Heart left ventricle (tissue), 16 donors: Measurements from ENCODE around the gene TUT4. TPM values are rescaled to one million over a fixed set of nuclear protein-coding genes. Genes with fewer than 3 reads are reported as not detected.

Source experiments
- ATAC-seq, 4 donors: fragments of 200-7000 bp; cut with Tn5 transposase; one replicate each; pipeline ENCODE4 v1.9.1; 2020 to 2022; ENCODE audit warnings: moderate library complexity in 4 of 4, mild to moderate bottlenecking in 3 of 4, moderate number of reproducible peaks in 1 of 4
- DNase-seq, 5 donors: peaks; one replicate each; pipeline ENCODE4 v3.0.0-alpha.2; 2020
- H3K27ac ChIP-seq, 12 donors: fragments of 200-600 bp; sonication (generic) in 4 of 12; one replicate each; pipeline versions ENCODE4 v1.5.0 to v1.8.0; 2016 to 2022; ENCODE audit warnings: mild to moderate bottlenecking in 2 of 12
- H3K27me3 ChIP-seq, 9 donors: fragments of 200-600 bp; sonication (generic) in 2 of 9; one replicate each; pipeline versions ENCODE4 v1.5.1 to v1.8.0; 2016 to 2022; ENCODE audit warnings: mild to moderate bottlenecking in 3 of 9
- H3K36me3 ChIP-seq, 9 donors: fragments of 200-600 bp; sonication (generic) in 2 of 9; one replicate each; pipeline versions ENCODE4 v1.5.0 to v1.8.0; 2018 to 2022; ENCODE audit warnings: mild to moderate bottlenecking in 2 of 9
- H3K4me1 ChIP-seq, 12 donors: fragments of 200-600 bp; sonication (generic) in 4 of 12; one replicate each; pipeline versions ENCODE4 v1.5.0 to v1.8.0; 2016 to 2022; ENCODE audit warnings: mild to moderate bottlenecking in 3 of 12
- H3K4me3 ChIP-seq, 12 donors: fragments of 200-600 bp; sonication (generic) in 4 of 12; one replicate each; pipeline versions ENCODE4 v1.5.0 to v1.8.0; 2017 to 2022; ENCODE audit warnings: mild to moderate bottlenecking in 9 of 12, moderate library complexity in 4 of 12
- H3K9me3 ChIP-seq, 12 donors: fragments of 200-600 bp; sonication (generic) in 4 of 12; one replicate each; pipeline versions ENCODE4 v1.5.0 to v1.8.0; 2016 to 2022; ENCODE audit warnings: mild to moderate bottlenecking in 1 of 12
- CTCF ChIP-seq, 12 donors: fragments of 200-600 bp; sonication (generic) in 4 of 12; IDR thresholded peaks; one replicate each; pipeline versions ENCODE4 v1.5.0 to v1.8.0; 2018 to 2022; ENCODE audit warnings: antibody characterized with exemption in 12 of 12, mild to moderate bottlenecking in 5 of 12
- POLR2A ChIP-seq, 2 donors: fragments of 450-650 bp; IDR thresholded peaks; one replicate each; pipeline ENCODE4 v1.6.1; 2017; ENCODE audit warnings: antibody characterized with exemption in 2 of 2, mild to moderate bottlenecking in 2 of 2, moderate library complexity in 2 of 2
- WGBS, 4 donors: extraction: QIAGEN DNeasy Blood & Tissue Kit in 2 of 4; methylation state at CpG; one replicate each; pipeline versions ENCODE4 v1.1.5 to v1.1.7; 2013 to 2018; 5-methylcytosine and 5-hydroxymethylcytosine counted together
- intact Hi-C, 10 donors: fragments of 100-400 bp; cut with DNase I; formaldehyde crosslinking; loops; one replicate each; pipeline versions ENCODE4 v1.11.1 to v1.14.2; 2022
- polyA plus RNA-seq, 2 donors: library from polyadenylated mRNA; stranded (reverse); fragments of 200-250 nt; gene quantifications; one replicate each; pipeline ENCODE4 v1.2.3, GENCODE V29; 2013
- total RNA-seq, 9 donors: library from RNA; depleted of rRNA in 2 of 9; stranded (reverse); fragments of >200 nt in 2 of 9; fragmentation: NEBNext Ultra II Directional in 3 of 9; extraction: Animal tissue kit (Norgen Biotek cat#: 25700) in 3 of 9; gene quantifications; one replicate each; pipeline versions ENCODE4 v1.1.0 to v1.2.4, GENCODE V29; 2016 to 2023
- donor health status: ischemic (EF 13 %, LVEDD 7.1; RV severe dilation, severe dysfunction).
- donor health status: healthy with polysubstance abuse.
- donor health status: DM: no; HTN: yes; CAD: no.
- donor health status: DM: no; HTN: no; CAD: no.
- donor health status: ischemic (EF 25% LVEDD 6.9; RV normal size, moderate dysfunction).
- donor health status: ischemic (EF 25% LVEDD 5.7; RV mildly dilated, moderate dysfunction).
- donor health status: healthy.
- donor health status: DM: yes; HTN: yes; CAD: no.
- donor health status: ischemic (EF 35%, LVEDD 5.7; RV mildly dilated, moderate dysfunction).
- donor health status: nonischemic (EF 11% LVEDD 7.7; RV severe dilation, severe dysfunction).
- donor health status: DM: yes; HTN: yes; CAD: no.
- donor health status: PGD.
- donor health status: ischemic (EF 29% LVEDD 5.4; RV normal size, mild dysfunction).
- donor health status: nonischemic (EF 23%, LVEDD 6.1; RV moderate dilation, normal function).

The TUT4 gene
- total and polyA plus RNA-seq, 11 donors = 14.8 to 43.8 (median 30.4) TPM

DNA sequence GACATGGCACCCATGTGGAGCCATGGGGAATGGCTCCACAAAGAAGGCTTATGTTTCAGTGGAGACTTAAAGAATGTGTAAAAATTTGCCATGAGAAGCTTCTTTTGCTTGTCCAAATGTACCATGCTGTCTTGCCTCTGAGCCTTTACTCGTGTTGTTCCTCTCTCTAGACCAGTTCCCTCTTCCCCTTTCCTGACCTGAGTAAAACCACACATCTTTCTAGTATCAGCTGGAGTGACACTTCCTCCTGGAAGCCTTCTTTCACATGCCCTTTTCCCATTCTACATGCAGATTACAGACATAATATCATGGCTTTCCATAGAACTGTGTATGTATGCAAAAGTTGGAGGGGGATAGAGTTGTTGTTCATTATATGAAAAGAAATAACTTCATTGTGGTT lies 35.6 kb upstream of the TUT4 start:
- TF ChIP-seq POLR2A (IDR thresholded peaks at IDR 0.05) = no peak
- no peak for TF ChIP-seq CTCF (IDR thresholded peaks at IDR 0.05)
- Histone ChIP-seq H3K4me3 (no peak overlapping the region), H3K27me3 (no peaks in the 10 kb centered on the region), H3K4me1 (peaks cover 0 to 9% (median 0%) of the 10 kb centered on the region in 12 donors), H3K36me3 (no peaks in the 10 kb centered on the region), H3K9me3 (no peaks in the 10 kb centered on the region), H3K27ac (no peak overlapping the region)
- DNase-seq = no peak
- no peak for ATAC-seq
- intact Hi-C loops = no loop called here
- WGBS, 4 donors = 66 to 74% (median 69%) methylated on average over 1 of the region's 1 CpG

- no peaks in the 10 kb centered on the region for H3K27me3 ChIP-seq
- H3K4me1 ChIP-seq = peaks cover 0 to 8% (median 0%) of the 10 kb centered on the region in 12 donors
- intact Hi-C loops = no loop called here
- ATAC-seq (no peak), DNase-seq (no peak)
- TF ChIP-seq POLR2A (IDR thresholded peaks at IDR 0.05) (no peak), CTCF (IDR thresholded peaks at IDR 0.05) (no peak)
- no peaks in the 10 kb centered on the region for H3K36me3 ChIP-seq
- H3K27ac ChIP-seq = no peak overlapping the region
- no peak overlapping the region for H3K4me3 ChIP-seq
- no peaks in the 10 kb centered on the region for H3K9me3 ChIP-seq
These were observed 35.1 kb upstream of the TUT4 start for GRCh38 chr1:52588027-52588426.

DNA sequence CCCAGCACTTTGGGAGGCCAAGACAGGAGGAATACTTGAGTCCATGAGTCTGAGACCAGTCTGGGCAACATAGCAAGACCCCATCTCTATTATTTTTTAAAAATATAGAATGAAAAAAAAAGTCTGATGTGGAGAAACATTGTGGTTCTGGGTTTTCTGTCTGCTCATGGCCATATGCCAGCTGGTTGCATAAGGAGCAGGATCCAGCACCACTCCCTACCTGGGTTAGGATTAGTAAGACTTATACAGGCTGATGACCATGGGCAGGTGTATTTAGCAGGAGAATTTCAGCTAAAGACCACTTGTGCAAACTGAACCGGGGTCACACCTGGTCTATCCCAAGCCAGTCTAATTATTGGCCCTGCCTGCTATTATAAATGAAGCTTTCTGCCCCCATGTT lies 32.6 kb upstream of the TUT4 start:
- DNase-seq = no peak

GRCh38 chr1:52582116-52582696 lies 29.3 kb upstream of the TUT4 start:
- no peak overlapping the region for H3K27ac ChIP-seq
- H3K4me3 ChIP-seq = no peak overlapping the region
- intact Hi-C loops = no loop called here
- no peaks in the 10 kb centered on the region for H3K4me1 ChIP-seq
- no peak for TF ChIP-seq POLR2A (IDR thresholded peaks at IDR 0.05)
- no peak for TF ChIP-seq CTCF (IDR thresholded peaks at IDR 0.05)
- no peak for ATAC-seq
- no peaks in the 10 kb centered on the region for H3K27me3 ChIP-seq
- WGBS, 4 donors = 93 to 98% (median 95%) methylated on average over 10 of the region's 10 CpGs
- DNase-seq = no peak
- no peaks in the 10 kb centered on the region for H3K36me3 ChIP-seq
- H3K9me3 ChIP-seq = no peaks in the 10 kb centered on the region

More for the DNA sequence above, 32.6 kb upstream of the TUT4 start:
- intact Hi-C loops = no loop called here
- TF ChIP-seq POLR2A (IDR thresholded peaks at IDR 0.05) (no peak), CTCF (IDR thresholded peaks at IDR 0.05) (no peak)
- no peaks in the 10 kb centered on the region for H3K36me3 ChIP-seq
- H3K9me3 ChIP-seq = no peaks in the 10 kb centered on the region
- H3K27me3 ChIP-seq = no peaks in the 10 kb centered on the region
- peaks cover 0 to 8% (median 0%) of the 10 kb centered on the region in 12 donors for H3K4me1 ChIP-seq
- WGBS, 4 donors = 78 to 93% (median 89%) methylated on average over 1 of the region's 1 CpG
- no peak overlapping the region for H3K27ac ChIP-seq
- H3K4me3 ChIP-seq = no peak overlapping the region
- ATAC-seq = no peak
